H1 (cell line): ENCODE measurements around the gene MRPL55.

Experiments used
- SAP30 ChIP-seq: fragments of 300-600 bp; sonication (generic); IDR thresholded peaks from 2 replicates; pipeline ENCODE4 v1.7.1; 2012; ENCODE audit warnings: low read length, moderate library complexity, mild to moderate bottlenecking, inconsistent platforms; ENCODE audit not compliant: insufficient read depth, insufficient replicate concordance
- SIN3A ChIP-seq, 2 experiments: IDR thresholded peaks in 1 of 2; conservative IDR thresholded peaks in 1 of 2; 2 replicates each; pipeline ENCODE4 v1.6.1; 2011 to 2012; ENCODE audit warnings: low read length in 2 of 2, improper control_type of control experiment in 1 of 2, low read depth in 1 of 2, mild to moderate bottlenecking in 1 of 2
- TF ChIP-seq, protein P1 (sequence below), 3 experiments: IDR thresholded peaks; 1 replicate in 2 of 3; 2 replicates in 1 of 3; pipeline versions ENCODE4 v1.5.1 to v1.6.1; 2011; ENCODE audit warnings: low read length in 3 of 3, mild to moderate bottlenecking in 3 of 3, inconsistent platforms in 2 of 3, low read depth in 1 of 3, moderate library complexity in 1 of 3; ENCODE audit not compliant: insufficient read depth in 1 of 3; ENCODE audit errors: control extremely low read depth in 1 of 3

DNA sequence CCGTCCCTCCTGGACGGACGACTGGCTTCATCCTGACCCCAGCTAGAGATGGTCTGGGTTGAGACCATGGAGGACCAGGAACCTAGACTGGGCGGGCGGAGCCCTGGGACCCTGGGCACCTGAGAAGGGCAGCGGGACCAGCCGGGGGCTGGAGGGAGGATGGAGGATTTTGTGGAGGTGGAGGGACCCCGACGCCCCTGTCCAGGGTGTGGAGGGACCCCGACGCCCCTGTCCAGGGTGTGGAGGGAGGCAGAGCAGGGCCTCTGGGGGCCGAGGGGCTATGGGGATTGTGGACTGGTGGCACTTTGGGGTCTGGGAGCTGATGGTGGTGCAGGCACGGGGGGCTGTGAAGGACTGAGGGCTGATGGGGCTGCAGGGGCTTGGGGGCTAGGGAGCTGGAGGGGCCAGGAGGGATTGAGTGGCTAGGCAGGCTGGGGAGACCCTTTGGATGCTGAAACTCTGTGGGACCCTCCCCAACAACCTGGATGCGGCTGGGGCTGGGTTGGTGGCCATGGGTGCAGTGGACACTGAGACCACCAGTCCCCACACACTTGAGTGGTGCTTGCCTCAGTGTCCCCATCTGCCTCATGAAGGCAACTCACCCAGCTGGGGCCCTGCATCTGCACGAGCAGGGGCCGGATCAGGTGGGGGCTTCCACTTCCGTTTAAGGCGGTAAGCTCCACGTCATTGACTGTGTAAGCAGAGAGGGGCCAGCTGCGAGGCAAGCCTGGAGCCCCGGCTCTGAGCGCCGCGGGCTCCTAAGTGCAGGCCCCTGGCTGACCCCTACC lies 48.0 kb upstream of the MRPL55 start:
- TF ChIP-seq SIN3A (conservative IDR thresholded peaks at IDR 0.05 in 1 of 2, IDR thresholded peaks at IDR 0.05 in 1 of 2; ENCODE audit: low read depth in 1 of 2, low read length in 2 of 2) (no peak), SAP30 (no peak)
- TF ChIP-seq, protein P1, sequence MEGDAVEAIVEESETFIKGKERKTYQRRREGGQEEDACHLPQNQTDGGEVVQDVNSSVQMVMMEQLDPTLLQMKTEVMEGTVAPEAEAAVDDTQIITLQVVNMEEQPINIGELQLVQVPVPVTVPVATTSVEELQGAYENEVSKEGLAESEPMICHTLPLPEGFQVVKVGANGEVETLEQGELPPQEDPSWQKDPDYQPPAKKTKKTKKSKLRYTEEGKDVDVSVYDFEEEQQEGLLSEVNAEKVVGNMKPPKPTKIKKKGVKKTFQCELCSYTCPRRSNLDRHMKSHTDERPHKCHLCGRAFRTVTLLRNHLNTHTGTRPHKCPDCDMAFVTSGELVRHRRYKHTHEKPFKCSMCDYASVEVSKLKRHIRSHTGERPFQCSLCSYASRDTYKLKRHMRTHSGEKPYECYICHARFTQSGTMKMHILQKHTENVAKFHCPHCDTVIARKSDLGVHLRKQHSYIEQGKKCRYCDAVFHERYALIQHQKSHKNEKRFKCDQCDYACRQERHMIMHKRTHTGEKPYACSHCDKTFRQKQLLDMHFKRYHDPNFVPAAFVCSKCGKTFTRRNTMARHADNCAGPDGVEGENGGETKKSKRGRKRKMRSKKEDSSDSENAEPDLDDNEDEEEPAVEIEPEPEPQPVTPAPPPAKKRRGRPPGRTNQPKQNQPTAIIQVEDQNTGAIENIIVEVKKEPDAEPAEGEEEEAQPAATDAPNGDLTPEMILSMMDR (IDR thresholded peaks at IDR 0.05; ENCODE audit: control extremely low read depth in 1 of 3, insufficient read depth in 1 of 3, low read depth in 1 of 3, low read length in 3 of 3): no peak
